UCSD-AML1 (cell line): ENCODE measurements around the gene GARIN3.
"Not testable (repeated sequence)": the region's sequence is repeated elsewhere in the genome, so short reads cannot be mapped to it uniquely, and the experiment has no call there.

Source experiments
- DNase-seq: peaks from one replicate; lab custom pipeline; 2025; ENCODE audit not compliant: unreplicated experiment; lab: John Stamatoyannopoulos, UW

GARIN3 gene

GRCh38 chr5:157186309-157187045, 20.4 kb upstream of the GARIN3 start:
- no peak for DNase-seq

GRCh38 chr5:157185122-157185521, 19.1 kb upstream of the GARIN3 start:
- DNase-seq, result not testable (repeated sequence)

- DNase-seq, result no peak
Observed at GRCh38 chr5:157184117-157184670, 18.1 kb upstream of the GARIN3 start.

DNA sequence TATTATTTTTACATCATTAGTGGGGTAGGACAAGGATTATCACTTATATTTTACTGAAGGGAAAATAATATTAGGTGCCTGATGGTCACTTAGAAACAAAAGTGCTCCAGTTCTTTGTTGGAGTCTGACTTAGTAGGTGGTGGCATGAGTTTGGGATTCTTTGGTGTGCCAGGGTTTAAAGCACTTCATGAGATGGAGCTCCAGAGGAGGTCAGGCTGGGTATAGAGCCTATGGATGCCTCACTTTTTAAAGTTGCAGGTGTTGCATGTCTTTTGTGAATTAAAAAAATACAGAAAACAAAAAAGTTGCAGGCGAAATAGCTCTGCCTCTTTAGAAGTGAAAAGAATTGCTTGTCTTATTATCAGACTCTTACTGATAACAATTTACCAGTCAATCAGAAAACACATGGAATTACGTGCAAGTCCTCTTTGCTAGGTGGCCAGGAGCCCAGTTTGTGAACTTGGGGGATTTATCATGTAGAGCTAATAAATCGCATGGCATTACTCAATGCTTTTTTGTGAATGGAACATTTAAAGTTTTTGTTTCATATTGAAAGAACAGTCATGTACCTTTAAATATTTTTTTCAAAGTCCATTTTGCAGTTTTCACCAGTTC, 16.2 kb upstream of the GARIN3 start:
- DNase-seq, result no peak

- DNase-seq, result no peak
Observed at GRCh38 chr5:157180374-157181264, 14.6 kb upstream of the GARIN3 start, which contains the start of gene ITK. TSS of gene ITK (plus strand) at chr5:157180840. CDS start at chr5:157180978, 138 bp downstream.

DNA sequence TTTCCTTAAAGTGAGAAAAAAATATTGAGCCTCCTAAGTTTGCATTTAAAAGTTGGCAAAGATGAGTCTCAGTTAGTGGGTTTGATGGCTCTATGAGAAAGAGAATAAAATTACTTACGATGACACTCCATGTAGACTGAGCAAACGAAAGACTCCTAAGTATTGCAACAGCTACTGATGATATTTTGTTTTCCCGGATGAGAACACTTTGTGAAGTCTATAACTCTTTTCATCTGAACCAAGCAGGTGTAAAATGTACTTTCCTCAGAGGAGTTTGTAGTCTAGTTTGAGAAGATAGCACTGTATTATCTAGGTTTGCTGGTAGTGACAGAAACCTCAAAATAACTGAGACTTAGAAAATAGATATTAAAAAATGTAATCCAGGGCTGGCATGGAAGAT, 12.9 kb upstream of the GARIN3 start:
- no peak for DNase-seq

GRCh38 chr5:157177953-157178352, 11.9 kb upstream of the GARIN3 start:
- no peak for DNase-seq

- no peak for DNase-seq
Observed at GRCh38 chr5:157175071-157175612, 9.1 kb upstream of the GARIN3 start.

DNA sequence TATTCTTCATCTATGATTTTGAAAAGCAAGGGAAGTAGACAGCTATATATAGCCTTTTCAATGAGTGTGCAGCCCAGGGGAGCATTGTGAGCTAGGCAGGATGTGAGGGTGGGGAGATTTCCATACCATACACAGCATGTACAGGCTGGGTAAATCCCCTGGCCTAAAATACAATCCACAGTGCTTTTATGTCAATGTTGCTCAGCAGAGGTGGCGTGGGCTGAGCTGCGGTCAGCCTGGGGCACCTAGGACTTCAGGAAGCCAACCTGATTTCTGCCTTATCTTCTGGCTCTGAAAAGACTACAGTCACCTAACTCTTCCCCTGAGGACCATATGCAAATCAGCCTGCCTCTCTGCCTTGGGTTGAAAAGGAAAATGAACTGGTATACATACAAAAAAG, 6.3 kb upstream of the GARIN3 start:
- DNase-seq, result peak; percentile 48

GRCh38 chr5:157168286-157168685, 2.2 kb upstream of the GARIN3 start:
- DNase-seq, result no peak

GRCh38 chr5:157167214-157167621, 1.2 kb upstream of the GARIN3 start:
- no peak for DNase-seq

- no peak for DNase-seq
Observed at GRCh38 chr5:157165668-157166067, 396 bp downstream of the GARIN3 start.

DNA sequence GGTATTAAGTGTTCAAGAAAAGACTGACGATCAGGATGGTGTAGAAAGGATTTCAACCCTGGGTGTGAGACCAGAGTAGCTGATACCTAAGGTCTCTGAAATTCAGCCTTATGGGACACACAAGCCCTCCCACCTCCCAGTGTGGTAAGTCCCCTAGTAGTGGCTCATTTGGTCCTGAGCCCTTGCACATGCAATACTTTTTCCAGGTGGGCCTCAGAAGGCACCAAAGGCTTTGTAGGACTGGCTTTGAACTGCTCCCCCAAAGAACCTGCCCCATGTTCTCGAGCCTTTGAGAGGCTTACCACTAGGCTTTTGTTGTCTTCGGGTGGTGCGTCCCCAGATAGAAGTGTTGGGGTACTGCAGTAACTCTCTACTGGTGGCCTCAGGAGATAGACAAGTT, 803 bp downstream of the GARIN3 start:
- DNase-seq, result no peak

- DNase-seq, result no peak
Observed at GRCh38 chr5:157164521-157164920, 1.5 kb downstream of the GARIN3 start.

DNA sequence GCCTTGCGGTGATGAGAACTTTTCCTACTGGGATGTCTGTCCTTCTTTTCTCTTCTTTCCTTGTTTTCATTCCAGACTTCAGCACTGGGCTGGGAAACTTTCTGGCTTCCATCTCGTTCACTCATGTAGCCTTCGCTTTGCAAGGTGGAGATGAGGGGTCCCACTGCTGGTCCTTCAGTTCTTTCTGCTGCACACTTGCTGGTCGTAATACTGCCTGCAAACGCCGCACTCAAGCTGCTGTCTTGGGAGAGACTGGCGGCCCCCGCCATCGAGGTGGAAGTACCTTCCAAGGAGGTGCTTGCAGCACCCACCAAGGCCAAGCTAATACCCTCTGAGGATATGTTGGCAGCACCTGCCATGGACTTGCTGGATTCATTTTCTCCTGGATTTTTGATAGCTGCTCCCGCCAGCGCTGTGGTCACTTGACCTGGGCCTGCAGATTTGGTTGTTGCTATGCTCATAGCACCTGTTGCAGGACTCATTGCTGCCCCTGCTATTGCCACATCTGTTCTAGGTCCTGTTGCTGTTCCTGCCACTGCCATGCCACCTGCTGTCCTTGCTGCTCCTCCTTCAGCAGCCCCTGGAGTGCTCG, 3.0 kb downstream of the GARIN3 start:
- DNase-seq, result no peak

DNA sequence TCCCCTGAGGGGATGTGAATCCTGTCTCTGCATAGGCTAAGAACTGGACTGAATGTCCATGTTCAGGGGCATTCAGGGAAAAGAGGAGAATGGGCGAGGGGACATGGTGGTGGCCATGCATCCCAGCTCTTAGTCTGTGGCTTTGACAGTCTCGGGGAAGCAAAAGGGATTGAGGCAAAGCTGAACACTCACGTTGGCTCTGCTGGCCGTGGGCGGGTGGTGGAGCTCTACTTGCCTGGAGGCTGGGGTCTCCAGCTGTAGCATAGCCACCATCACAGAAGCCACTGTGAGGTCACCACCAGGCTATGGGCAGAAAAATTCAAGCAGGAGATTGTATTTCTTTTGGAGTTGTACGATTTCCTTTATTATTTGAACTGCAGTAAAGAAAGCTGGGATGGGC, 4.1 kb downstream of the GARIN3 start:
- no peak for DNase-seq

DNA sequence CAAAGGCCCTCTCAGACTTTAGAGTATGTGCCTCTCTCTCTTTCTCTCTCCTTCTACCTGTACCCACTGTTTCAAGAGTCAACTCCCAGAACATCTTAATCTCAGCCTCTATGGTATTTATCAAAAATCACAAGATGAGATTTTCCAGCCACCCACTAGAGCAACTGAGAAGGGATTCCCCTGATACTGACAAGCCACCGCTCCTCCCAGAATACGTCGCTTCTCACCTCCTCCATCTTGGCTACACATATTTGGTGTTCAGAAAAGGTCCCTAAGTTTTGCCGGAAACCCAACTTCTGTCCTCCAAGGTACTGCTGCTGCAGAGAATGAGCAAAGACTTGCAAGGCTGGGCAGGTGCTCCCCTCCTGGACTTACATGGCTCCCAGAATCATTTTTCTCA, 6.1 kb downstream of the GARIN3 start:
- DNase-seq, result no peak

GRCh38 chr5:157159209-157159751, 6.8 kb downstream of the GARIN3 start:
- no peak for DNase-seq

- DNase-seq, result no peak
Observed at GRCh38 chr5:157157293-157157891, 8.7 kb downstream of the GARIN3 start.

- DNase-seq, result no peak
Observed at GRCh38 chr5:157155297-157155696, 10.8 kb downstream of the GARIN3 start.
